ENCODE results near the gene CALCOCO2. TPM values are rescaled to one million over a fixed set of nuclear protein-coding genes. Genes with fewer than 3 reads are reported as not detected.

Gene CALCOCO2
- 46.4 and 48.2 TPM in 2 replicates for total RNA-seq

GRCh38 chr17:48830840-48831548, at the start of gene CALCOCO2:
Gene CALCOCO2, plus strand, starts transcription at chr17:48831035. Its CDS starts 10,673 bp downstream, at chr17:48841708.

DNA sequence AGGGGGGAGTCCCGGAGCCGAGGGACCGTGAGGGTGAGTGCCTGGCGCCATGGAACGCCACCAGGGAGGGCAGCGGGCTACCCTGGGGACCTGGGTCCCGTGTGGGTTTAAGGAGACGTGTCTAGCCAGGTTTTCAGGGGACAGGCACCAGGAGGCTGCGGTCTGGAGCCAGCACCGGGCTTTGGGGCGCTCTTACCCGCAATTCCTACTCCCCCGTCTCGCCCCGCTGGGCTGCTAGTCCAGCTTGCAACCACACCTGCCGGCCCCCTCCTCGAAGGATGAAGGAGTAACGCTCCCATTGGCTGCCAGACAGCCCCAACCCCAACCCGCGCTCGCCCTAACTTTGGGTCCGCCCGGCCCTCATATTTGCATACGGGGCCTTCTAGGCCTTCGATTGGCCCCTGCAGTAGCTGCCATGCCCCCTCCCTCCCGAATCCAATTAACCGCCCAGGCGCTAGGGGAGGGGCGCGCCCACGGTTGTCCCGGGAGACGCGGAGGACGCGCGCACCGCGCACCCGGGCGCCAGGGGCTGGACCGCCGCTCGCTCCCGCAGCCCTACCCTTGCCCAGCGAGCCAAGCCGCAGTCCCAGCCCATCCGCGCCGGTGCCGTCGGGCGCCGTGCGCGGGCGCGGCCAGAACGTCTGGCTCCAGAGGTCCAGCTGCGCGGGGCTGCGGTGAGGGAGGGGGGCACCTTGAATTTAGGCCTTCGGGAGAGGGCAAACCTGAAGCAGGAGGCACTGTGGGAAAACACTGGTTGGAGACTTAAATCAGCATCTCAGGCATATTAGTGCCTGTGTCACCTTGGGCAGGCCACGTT, 13.9 kb upstream of the CALCOCO2 start, which contains the start of gene TTLL6:
Gene TTLL6, minus strand, starts transcription at position 456 of the 817 bp plus-strand sequence. Its CDS starts 157 bp downstream, at position 299.

GRCh38 chr17:48908047-48908843, 77.4 kb downstream of the CALCOCO2 start, which contains the start of gene UBE2Z:
Gene UBE2Z, plus strand, starts transcription at chr17:48908407. Its CDS starts 97 bp downstream, at chr17:48908504.

Other genes with a start within 250 kb of the CALCOCO2 start
- under 0.01 and 0.28 TPM in 2 replicates for gene HOXB3, start 240.8 kb upstream of the CALCOCO2 start, total RNA-seq
- not detected in 2 replicates for gene HOXB5, start 237.3 kb upstream of the CALCOCO2 start, total RNA-seq
- gene HOXB6, start 226.0 kb upstream of the CALCOCO2 start, total RNA-seq, result 0.09 TPM in 1 of 2 replicates, not detected in the other
- not detected in 2 replicates for gene HOXB7, start 220.0 kb upstream of the CALCOCO2 start, total RNA-seq
- not detected in 2 replicates for gene HOXB8, start 215.7 kb upstream of the CALCOCO2 start, total RNA-seq
- gene HOXB9, start 204.7 kb upstream of the CALCOCO2 start, total RNA-seq, result not detected in 2 replicates
- not detected in 2 replicates for gene PRAC1, start 108.5 kb upstream of the CALCOCO2 start, total RNA-seq
- gene PRAC2, start 107.8 kb upstream of the CALCOCO2 start, total RNA-seq, result 0.46 TPM in 1 of 2 replicates, not detected in the other
- gene HOXB13, start 102.3 kb upstream of the CALCOCO2 start, total RNA-seq, result 0.28 and 0.74 TPM in 2 replicates
- 0.18 and 0.57 TPM in 2 replicates for gene TTLL6, start 13.8 kb upstream of the CALCOCO2 start, total RNA-seq
- gene ATP5MC1, start 61.8 kb downstream of the CALCOCO2 start, total RNA-seq, result 30.4 and 30.5 TPM in 2 replicates
- 46.1 and 55.7 TPM in 2 replicates for gene UBE2Z, start 77.4 kb downstream of the CALCOCO2 start, total RNA-seq
- gene SNF8, start 113.8 kb downstream of the CALCOCO2 start, total RNA-seq, result 136 and 137 TPM in 2 replicates
- not detected in 2 replicates for gene GIP, start 137.6 kb downstream of the CALCOCO2 start, total RNA-seq
- 0.14 and 1.1 TPM in 2 replicates for gene IGF2BP1, start 166.3 kb downstream of the CALCOCO2 start, total RNA-seq

Data from smooth muscle cell of bladder (primary cell).